ENCODE results near the gene TNIK. TPM values are rescaled to one million over a fixed set of nuclear protein-coding genes. Genes with fewer than 3 reads are reported as not detected.
"Not testable (repeated sequence)": the region's sequence is repeated elsewhere in the genome, so short reads cannot be mapped to it uniquely, and the experiment has no call there.

TNIK gene
- total RNA-seq, 2 donors from 2014 or later: 31.7 to 37.9 TPM

- DNase-seq (ENCODE audit: low spot score in 2 of 2): no peak
- no peak for ATAC-seq
- H3K9me3 Mint-ChIP-seq: no peaks in the 10 kb centered on the region
- H3K36me3 Mint-ChIP-seq: no peaks in the 10 kb centered on the region
- no peak overlapping the region for H3K27ac Mint-ChIP-seq
Observed at GRCh38 chr3:171437115-171437756, 23.0 kb downstream of the TNIK start.

- DNase-seq (ENCODE audit: low spot score in 2 of 2) (no peak), ATAC-seq (no peak)
- Mint-ChIP-seq H3K9me3 (no peaks in the 10 kb centered on the region), H3K27ac (no peak overlapping the region), H3K36me3 (no peaks in the 10 kb centered on the region)
Observed at GRCh38 chr3:171436380-171436779, 23.8 kb downstream of the TNIK start.

- DNase-seq (ENCODE audit: low spot score in 2 of 2): no peak
- Mint-ChIP-seq H3K9me3 (no peaks in the 10 kb centered on the region), H3K27ac (no peak overlapping the region), H3K36me3 (no peaks in the 10 kb centered on the region)
- no peak for ATAC-seq
Observed at GRCh38 chr3:171435757-171436156, 24.4 kb downstream of the TNIK start.

GRCh38 chr3:171435143-171435542 lies 25.1 kb downstream of the TNIK start:
- Mint-ChIP-seq H3K36me3 (no peaks in the 10 kb centered on the region), H3K27ac (no peak overlapping the region), H3K9me3 (no peaks in the 10 kb centered on the region)
- DNase-seq (ENCODE audit: low spot score in 2 of 2) (no peak), ATAC-seq (no peak)

- Mint-ChIP-seq H3K36me3 (no peaks in the 10 kb centered on the region), H3K27ac (no peak overlapping the region), H3K9me3 (no peaks in the 10 kb centered on the region)
- DNase-seq (ENCODE audit: low spot score in 2 of 2) (no peak), ATAC-seq (no peak)
Observed at GRCh38 chr3:171432548-171432947, 27.7 kb downstream of the TNIK start.

- ATAC-seq (no peak), DNase-seq (ENCODE audit: low spot score in 2 of 2) (no peak)
- Mint-ChIP-seq H3K9me3 (no peaks in the 10 kb centered on the region), H3K36me3 (no peaks in the 10 kb centered on the region), H3K27ac (no peak overlapping the region)
Observed at GRCh38 chr3:171431550-171431949, 28.7 kb downstream of the TNIK start.

- peaks cover 0 to 5% of the 10 kb centered on the region in 2 donors for H3K36me3 Mint-ChIP-seq
- H3K9me3 Mint-ChIP-seq: no peaks in the 10 kb centered on the region
- DNase-seq (ENCODE audit: low spot score in 2 of 2) (no peak), ATAC-seq (no peak)
- H3K27ac Mint-ChIP-seq: no peak overlapping the region
Observed at GRCh38 chr3:171430530-171430929, 29.7 kb downstream of the TNIK start.

GRCh38 chr3:171429635-171430034 lies 30.6 kb downstream of the TNIK start:
- Mint-ChIP-seq H3K36me3 (peaks cover 0 to 5% of the 10 kb centered on the region in 2 donors), H3K27ac (no peak overlapping the region), H3K9me3 (no peaks in the 10 kb centered on the region)
- no peak for ATAC-seq
- no peak for DNase-seq (ENCODE audit: low spot score in 2 of 2)

- ATAC-seq (no peak), DNase-seq (ENCODE audit: low spot score in 2 of 2) (no peak)
- Mint-ChIP-seq H3K36me3 (peaks cover 0 to 11% of the 10 kb centered on the region in 2 donors), H3K27ac (no peak overlapping the region), H3K9me3 (no peaks in the 10 kb centered on the region)
Observed at GRCh38 chr3:171428892-171429291, 31.3 kb downstream of the TNIK start.

- DNase-seq (ENCODE audit: low spot score in 2 of 2) (no peak), ATAC-seq (no peak)
- Mint-ChIP-seq H3K9me3 (no peaks in the 10 kb centered on the region), H3K36me3 (peaks cover 0 to 11% of the 10 kb centered on the region in 2 donors), H3K27ac (no peak overlapping the region)
Observed at GRCh38 chr3:171428321-171428787, 31.9 kb downstream of the TNIK start.

GRCh38 chr3:171427771-171428320 lies 32.4 kb downstream of the TNIK start:
- DNase-seq (ENCODE audit: low spot score in 2 of 2) (no peak), ATAC-seq (no peak)
- Mint-ChIP-seq H3K27ac (no peak overlapping the region), H3K36me3 (peaks cover 0 to 15% of the 10 kb centered on the region in 2 donors), H3K9me3 (no peaks in the 10 kb centered on the region)

GRCh38 chr3:171424063-171424462 lies 36.1 kb downstream of the TNIK start:
- not testable (repeated sequence) for DNase-seq (ENCODE audit: low spot score in 2 of 2); H3K9me3 Mint-ChIP-seq; H3K27ac Mint-ChIP-seq; ATAC-seq
- H3K36me3 Mint-ChIP-seq: peaks cover 0 to 17% of the 10 kb centered on the region in 2 donors

- DNase-seq (ENCODE audit: low spot score in 2 of 2); H3K27ac Mint-ChIP-seq; ATAC-seq; H3K9me3 Mint-ChIP-seq: not testable (repeated sequence)
- peaks cover 0 to 17% of the 10 kb centered on the region in 2 donors for H3K36me3 Mint-ChIP-seq
Observed at GRCh38 chr3:171422855-171423254, 37.4 kb downstream of the TNIK start.

- H3K9me3 Mint-ChIP-seq: no peaks in the 10 kb centered on the region
- H3K36me3 Mint-ChIP-seq: peaks cover 0 to 13% of the 10 kb centered on the region in 2 donors
- ATAC-seq (no peak), DNase-seq (ENCODE audit: low spot score in 2 of 2) (no peak)
- no peak overlapping the region for H3K27ac Mint-ChIP-seq
Observed at GRCh38 chr3:171420667-171421066, 39.5 kb downstream of the TNIK start.

GRCh38 chr3:171419457-171419856 lies 40.7 kb downstream of the TNIK start:
- ATAC-seq: no peak
- Mint-ChIP-seq H3K27ac (no peak overlapping the region), H3K9me3 (no peaks in the 10 kb centered on the region), H3K36me3 (peaks cover 0 to 12% of the 10 kb centered on the region in 2 donors)
- no peak for DNase-seq (ENCODE audit: low spot score in 2 of 2)

GRCh38 chr3:171417813-171418212 lies 42.4 kb downstream of the TNIK start:
- no peaks in the 10 kb centered on the region for H3K9me3 Mint-ChIP-seq
- ATAC-seq: peak in 1 of 2 donors; percentile 37
- DNase-seq (ENCODE audit: low spot score in 2 of 2): no peak
- H3K36me3 Mint-ChIP-seq: peaks cover 0 to 2% of the 10 kb centered on the region in 2 donors
- H3K27ac Mint-ChIP-seq: no peak overlapping the region

GRCh38 chr3:171417137-171417536 lies 43.1 kb downstream of the TNIK start:
- Mint-ChIP-seq H3K9me3 (no peaks in the 10 kb centered on the region), H3K36me3 (no peaks in the 10 kb centered on the region), H3K27ac (no peak overlapping the region)
- ATAC-seq: no peak
- DNase-seq (ENCODE audit: low spot score in 2 of 2): no peak

- no peak overlapping the region for H3K27ac Mint-ChIP-seq
- DNase-seq (ENCODE audit: low spot score in 2 of 2) (no peak), ATAC-seq (no peak)
- no peaks in the 10 kb centered on the region for H3K36me3 Mint-ChIP-seq
- no peaks in the 10 kb centered on the region for H3K9me3 Mint-ChIP-seq
Observed at GRCh38 chr3:171416666-171417065, 43.5 kb downstream of the TNIK start.
